Keratinocyte (primary cell): ENCODE data around the gene CREB3L2. TPM values are rescaled to one million over a fixed set of nuclear protein-coding genes. Genes with fewer than 3 reads are reported as not detected.

Experiments
- DNase-seq: peaks from one replicate; pipeline ENCODE4 v3.0.0-alpha.2; 2011; ENCODE audit warnings: low read depth, missing footprints, low spot score
- FAIRE-seq: peaks from 2 replicates; lab custom pipeline; 2011; peaks lifted over from hg19 to GRCh38; lab: Jason Lieb, UNC
- H2AFZ ChIP-seq: 2 replicates; pipeline ENCODE4 v1.6.0; 2012; ENCODE audit warnings: low read length, control low read depth, inconsistent platforms; ENCODE audit not compliant: control insufficient read depth
- H3K27ac ChIP-seq: 2 replicates; pipeline ENCODE4 v1.5.1; 2011; ENCODE audit warnings: low read length; ENCODE audit not compliant: control insufficient read depth, insufficient read depth
- H3K27me3 ChIP-seq: 3 replicates; pipeline ENCODE4 v1.6.0; 2011; ENCODE audit warnings: low read length; ENCODE audit not compliant: control insufficient read depth, insufficient read depth; ENCODE audit errors: extremely low read depth
- H3K36me3 ChIP-seq, 2 experiments: 2 replicates in 1 of 2; 3 replicates in 1 of 2; pipeline ENCODE4 v1.5.1; 2011; ENCODE audit warnings: low read length in 2 of 2, mild to moderate bottlenecking in 1 of 2; ENCODE audit not compliant: control insufficient read depth in 2 of 2, insufficient read depth in 2 of 2; ENCODE audit errors: extremely low read depth in 1 of 2
- H3K4me1 ChIP-seq: 3 replicates; pipeline ENCODE4 v1.5.1; 2011; ENCODE audit warnings: low read length; ENCODE audit not compliant: control insufficient read depth, insufficient read depth; ENCODE audit errors: extremely low read depth
- H3K4me2 ChIP-seq: 3 replicates; pipeline ENCODE4 v1.6.0; 2011; ENCODE audit warnings: low read depth, low read length; ENCODE audit not compliant: control insufficient read depth, insufficient read depth; ENCODE audit errors: extremely low read depth
- H3K4me3 ChIP-seq, 3 experiments: fragments of 200-600 bp in 1 of 3; sonication (generic) in 1 of 3; 2 replicates in 2 of 3; 3 replicates in 1 of 3; pipeline ENCODE4 v1.5.1; 2011 to 2016; ENCODE audit warnings: low read length in 3 of 3, mild to moderate bottlenecking in 3 of 3, control low read depth in 2 of 3, inconsistent platforms in 1 of 3, low read depth in 1 of 3, mixed read lengths in 1 of 3, mixed run types in 1 of 3, moderate library complexity in 1 of 3; ENCODE audit not compliant: control insufficient read depth in 2 of 3, insufficient read depth in 2 of 3; ENCODE audit errors: extremely low read depth in 1 of 3
- H3K79me2 ChIP-seq: 2 replicates; pipeline ENCODE4 v1.6.0; 2012; ENCODE audit warnings: low read length; ENCODE audit not compliant: control insufficient read depth, insufficient read depth
- H3K9ac ChIP-seq: 3 replicates; pipeline ENCODE4 v1.6.0; 2011; ENCODE audit warnings: low read length; ENCODE audit not compliant: control insufficient read depth, insufficient read depth; ENCODE audit errors: extremely low read depth
- H3K9me1 ChIP-seq: 3 replicates; pipeline ENCODE4 v1.6.0; 2011; ENCODE audit warnings: low read length; ENCODE audit not compliant: control insufficient read depth, insufficient read depth; ENCODE audit errors: extremely low read depth
- H3K9me3 ChIP-seq: 2 replicates; pipeline ENCODE4 v1.5.1; 2012; ENCODE audit warnings: low read depth, low read length; ENCODE audit not compliant: control insufficient read depth
- H4K20me1 ChIP-seq: 3 replicates; pipeline ENCODE4 v1.6.0; 2011; ENCODE audit warnings: low read length; ENCODE audit not compliant: control insufficient read depth, insufficient read depth; ENCODE audit errors: extremely low read depth
- EZH2 ChIP-seq: IDR thresholded peaks from one replicate; pipeline ENCODE4 v1.6.1; 2012; ENCODE audit warnings: inconsistent platforms, mild to moderate bottlenecking, low read length, moderate library complexity
- dilution Hi-C: fragments of 300-500 bp; cut with MboI; formaldehyde crosslinking; loops from one replicate; pipeline ENCODE4 v1.7.0; 2020; ENCODE audit warnings: low sequenced_read_pairs; ENCODE audit not compliant: extremely low pct_ligation_motif_present
- polyA plus RNA-seq, 5 experiments: library from polyadenylated mRNA; depleted of rRNA in 3 of 5; stranded (reverse) in 3 of 5; stranded (forward) in 1 of 5; unstranded in 1 of 5; fragments of >200 nt; gene quantifications; 1 replicate in 1 of 5; 2 replicates in 3 of 5; 3 replicates in 1 of 5; pipeline versions ENCODE4 v1.2.1 to v1.2.3, GENCODE V29; 2011 to 2012; ENCODE audit warnings: missing spikeins in 2 of 5, low read depth in 1 of 5, low replicate concordance in 1 of 5
- TF ChIP-seq, protein P1 (sequence below), 3 experiments: IDR thresholded peaks in 1 of 3; conservative IDR thresholded peaks in 1 of 3; optimal IDR thresholded peaks in 1 of 3; 2 replicates in 2 of 3; 3 replicates in 1 of 3; pipeline versions ENCODE3 to v1.5.1; 2011; ENCODE audit warnings: low read length in 3 of 3, mild to moderate bottlenecking in 3 of 3, moderate library complexity in 2 of 3, control low read depth in 1 of 3, inconsistent platforms in 1 of 3; ENCODE audit not compliant: insufficient read depth in 2 of 3; ENCODE audit errors: extremely low read depth in 1 of 3

The CREB3L2 gene
- polyA plus RNA-seq, 1 donor (not counting 4 experiments of a cell fraction or from before 2014, with no cell fraction given): 12.8 TPM

DNA sequence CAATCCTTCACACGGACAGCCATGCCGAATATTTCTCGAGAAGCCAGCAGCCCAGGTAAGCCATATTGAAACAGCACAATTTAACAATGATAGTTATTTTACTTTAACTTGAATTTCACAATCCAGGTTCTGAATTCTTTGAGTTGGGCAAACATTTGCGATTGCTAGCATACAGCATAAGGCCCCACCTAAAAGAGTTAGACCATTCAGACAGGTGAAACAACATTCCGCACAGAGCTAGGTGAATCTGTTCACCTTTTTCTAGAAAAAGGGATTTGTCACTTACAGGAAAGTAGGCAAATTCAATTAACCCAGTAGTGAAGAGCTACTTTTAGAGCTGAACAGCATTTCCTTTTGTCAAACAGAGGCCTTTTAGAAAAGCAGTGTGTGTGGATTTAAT is 45.3 kb downstream of the CREB3L2 start:
- H3K4me2 ChIP-seq: no peak overlapping the region
- H3K4me1 ChIP-seq: no peaks in the 10 kb centered on the region

GRCh38 chr7:137956183-137956582 is 45.7 kb downstream of the CREB3L2 start:
- H2AFZ ChIP-seq: no peak overlapping the region
- dilution Hi-C loops: no loop called here

More for the DNA sequence above, 45.3 kb downstream of the CREB3L2 start:
- Histone ChIP-seq H3K9ac (no peak overlapping the region), H3K9me3 (no peaks in the 10 kb centered on the region), H3K79me2 (peaks cover 7% of the 10 kb centered on the region), H3K27me3 (no peaks in the 10 kb centered on the region), H3K36me3 (peaks cover 1 to 7% of the 10 kb centered on the region in 2 experiments), H3K4me3 (no peak overlapping the region), H2AFZ (no peak overlapping the region), H3K27ac (no peak overlapping the region), H4K20me1 (no peaks in the 10 kb centered on the region), H3K9me1 (no peaks in the 10 kb centered on the region)
- dilution Hi-C loops: no loop called here
- no peak for DNase-seq
- FAIRE-seq: no peak
- TF ChIP-seq, protein P1, sequence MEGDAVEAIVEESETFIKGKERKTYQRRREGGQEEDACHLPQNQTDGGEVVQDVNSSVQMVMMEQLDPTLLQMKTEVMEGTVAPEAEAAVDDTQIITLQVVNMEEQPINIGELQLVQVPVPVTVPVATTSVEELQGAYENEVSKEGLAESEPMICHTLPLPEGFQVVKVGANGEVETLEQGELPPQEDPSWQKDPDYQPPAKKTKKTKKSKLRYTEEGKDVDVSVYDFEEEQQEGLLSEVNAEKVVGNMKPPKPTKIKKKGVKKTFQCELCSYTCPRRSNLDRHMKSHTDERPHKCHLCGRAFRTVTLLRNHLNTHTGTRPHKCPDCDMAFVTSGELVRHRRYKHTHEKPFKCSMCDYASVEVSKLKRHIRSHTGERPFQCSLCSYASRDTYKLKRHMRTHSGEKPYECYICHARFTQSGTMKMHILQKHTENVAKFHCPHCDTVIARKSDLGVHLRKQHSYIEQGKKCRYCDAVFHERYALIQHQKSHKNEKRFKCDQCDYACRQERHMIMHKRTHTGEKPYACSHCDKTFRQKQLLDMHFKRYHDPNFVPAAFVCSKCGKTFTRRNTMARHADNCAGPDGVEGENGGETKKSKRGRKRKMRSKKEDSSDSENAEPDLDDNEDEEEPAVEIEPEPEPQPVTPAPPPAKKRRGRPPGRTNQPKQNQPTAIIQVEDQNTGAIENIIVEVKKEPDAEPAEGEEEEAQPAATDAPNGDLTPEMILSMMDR (optimal IDR thresholded peaks at IDR 0.05 in 1 of 3, IDR thresholded peaks at IDR 0.05 in 1 of 3, conservative IDR thresholded peaks at IDR 0.05 in 1 of 3; ENCODE audit: extremely low read depth in 1 of 3, insufficient read depth in 2 of 3, low read length in 3 of 3): no peak
- no peak for TF ChIP-seq EZH2

More at GRCh38 chr7:137956183-137956582, 45.7 kb downstream of the CREB3L2 start:
- TF ChIP-seq, protein P1 (optimal IDR thresholded peaks at IDR 0.05 in 1 of 3, IDR thresholded peaks at IDR 0.05 in 1 of 3, conservative IDR thresholded peaks at IDR 0.05 in 1 of 3; ENCODE audit: extremely low read depth in 1 of 3, insufficient read depth in 2 of 3, low read length in 3 of 3): no peak
- no peak for TF ChIP-seq EZH2
- H3K27me3 ChIP-seq: no peaks in the 10 kb centered on the region
- no peak overlapping the region for H3K9ac ChIP-seq
- no peak overlapping the region for H3K4me3 ChIP-seq
- H3K27ac ChIP-seq: no peak overlapping the region
- DNase-seq (no peak), FAIRE-seq (no peak)
- no peaks in the 10 kb centered on the region for H4K20me1 ChIP-seq
- peaks cover 1 to 7% of the 10 kb centered on the region in 2 experiments for H3K36me3 ChIP-seq
- H3K9me3 ChIP-seq: no peaks in the 10 kb centered on the region
- no peaks in the 10 kb centered on the region for H3K4me1 ChIP-seq
- H3K9me1 ChIP-seq: no peaks in the 10 kb centered on the region
- H3K79me2 ChIP-seq: peaks cover 8% of the 10 kb centered on the region
- no peak overlapping the region for H3K4me2 ChIP-seq
